GM19328 (cell line): ENCODE measurements around the gene MRGPRX1.
"Not testable (repeated sequence)": the region's sequence is repeated elsewhere in the genome, so short reads cannot be mapped to it uniquely, and the experiment has no call there.

ENCODE experiments used
- ATAC-seq: cut with Tn5 transposase; IDR thresholded peaks from one replicate; pipeline ENCODE4 v1.9.1; 2021; ENCODE audit warnings: mild to moderate bottlenecking, moderate library complexity; ENCODE audit not compliant: unreplicated experiment

Gene MRGPRX1

GRCh38 chr11:18939314-18939713, at the start of gene MRGPRX1:
TSS of gene MRGPRX1 (minus strand) at chr11:18939414. CDS start at chr11:18934784, 4,630 bp downstream.
- ATAC-seq = no peak

- no peak for ATAC-seq
These were observed 48.4 kb upstream of the MRGPRX1 start for GRCh38 chr11:18987454-18988231.

DNA sequence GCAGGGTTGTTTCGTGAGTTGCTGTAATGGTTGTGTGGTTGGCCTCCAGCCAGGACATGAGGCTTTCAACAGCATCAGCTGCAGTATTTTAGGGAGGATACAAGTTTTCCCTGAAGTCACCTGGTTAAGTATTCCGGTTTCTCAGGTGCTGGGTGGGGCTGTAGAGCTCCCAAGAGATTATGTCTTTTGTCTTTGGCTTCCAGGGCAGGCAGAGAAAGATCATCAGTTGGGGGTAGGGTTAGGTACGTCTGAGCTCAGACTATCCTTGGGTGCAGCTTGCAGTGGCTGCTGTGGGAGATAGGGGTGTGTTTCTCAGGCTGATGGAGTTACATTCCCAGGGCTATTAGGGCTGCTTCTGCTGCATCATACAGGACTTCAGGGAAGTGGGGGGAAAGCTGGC, 47.5 kb upstream of the MRGPRX1 start:
- ATAC-seq = no peak

- no peak for ATAC-seq
These were observed 42.7 kb upstream of the MRGPRX1 start for GRCh38 chr11:18981897-18982296.

DNA sequence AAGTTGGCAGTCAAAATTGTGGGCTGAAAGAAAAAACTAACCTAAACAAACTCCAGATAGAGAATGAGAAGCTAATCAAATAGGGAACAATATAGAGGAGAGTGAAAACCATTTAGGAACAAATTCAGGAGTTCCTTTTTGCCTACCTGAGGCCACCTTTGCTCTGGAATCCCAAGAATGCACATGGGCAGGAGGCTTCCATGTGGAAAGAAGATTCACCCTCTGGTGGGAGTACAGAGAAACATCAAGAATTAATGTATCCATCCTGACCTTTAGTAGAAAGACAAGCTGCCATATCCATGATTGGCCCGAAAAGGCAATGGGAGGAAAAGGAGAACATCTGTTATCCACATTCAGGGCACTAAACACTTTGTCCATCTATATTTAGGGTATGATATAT, 35.0 kb upstream of the MRGPRX1 start:
- no peak for ATAC-seq

DNA sequence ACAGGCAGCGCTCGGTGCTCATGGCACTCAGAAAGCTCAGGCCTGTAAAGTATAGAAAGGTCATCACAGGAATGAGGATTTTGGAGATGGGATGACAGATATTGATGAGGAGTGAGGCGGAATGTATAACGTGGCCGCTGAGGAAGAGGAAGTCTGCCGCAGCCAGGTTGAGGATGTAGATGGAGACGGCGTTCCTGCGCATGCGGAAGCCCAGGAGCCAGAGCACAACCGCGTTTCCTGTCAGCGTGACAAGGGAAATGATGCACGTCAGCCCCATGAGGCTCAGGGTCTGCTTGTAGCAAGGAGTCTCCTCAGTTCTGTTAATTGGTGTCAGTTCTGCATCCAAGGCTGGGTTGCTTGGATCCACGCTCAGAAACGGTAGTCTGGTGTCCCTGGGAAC, 33.1 kb upstream of the MRGPRX1 start:
- no peak for ATAC-seq

GRCh38 chr11:18969720-18970119, 30.5 kb upstream of the MRGPRX1 start:
- ATAC-seq = no peak

- no peak for ATAC-seq
These were observed 19.2 kb upstream of the MRGPRX1 start for GRCh38 chr11:18958221-18958910.

- ATAC-seq = no peak
These were observed 17.4 kb upstream of the MRGPRX1 start for GRCh38 chr11:18956630-18957029.

- no peak for ATAC-seq
These were observed 3.1 kb downstream of the MRGPRX1 start for GRCh38 chr11:18936002-18936673.

GRCh38 chr11:18934195-18934814, 4.9 kb downstream of the MRGPRX1 start:
- ATAC-seq = no peak

DNA sequence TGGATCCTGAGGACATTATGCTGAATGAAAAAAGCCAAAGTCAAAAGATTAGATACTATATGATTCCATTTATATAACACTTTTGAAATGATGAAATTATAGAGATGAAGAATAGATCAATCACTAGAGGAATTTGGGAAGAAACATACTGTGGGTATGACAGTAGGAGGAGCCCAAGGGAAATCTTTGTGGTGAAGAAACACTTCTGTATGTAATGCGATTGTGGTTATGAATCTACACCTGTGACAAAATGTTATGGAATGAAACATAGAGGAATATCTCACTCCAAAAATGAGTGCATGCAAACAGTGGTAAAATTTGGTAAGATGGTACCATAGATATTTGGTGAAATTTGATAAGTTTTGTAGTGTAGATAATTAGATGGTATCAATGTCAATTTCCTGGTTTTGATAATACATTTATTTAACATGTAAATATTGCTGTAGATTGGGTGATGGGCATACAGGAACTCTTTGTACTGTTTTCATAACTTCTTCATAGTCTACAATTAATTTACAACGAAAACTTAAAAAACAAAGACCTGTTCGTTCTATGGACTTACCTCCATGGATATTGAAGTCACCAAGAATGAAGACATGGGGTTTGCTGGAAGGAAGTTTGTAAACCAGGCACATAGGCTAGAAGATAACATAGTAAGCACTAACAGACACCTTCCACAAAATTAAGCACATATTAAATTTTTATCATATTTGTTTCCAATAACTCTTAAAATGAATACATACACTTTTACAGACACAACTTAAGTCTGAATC, 11.5 kb downstream of the MRGPRX1 start:
- ATAC-seq = no peak

GRCh38 chr11:18925426-18925825, 13.8 kb downstream of the MRGPRX1 start:
- not testable (repeated sequence) for ATAC-seq

DNA sequence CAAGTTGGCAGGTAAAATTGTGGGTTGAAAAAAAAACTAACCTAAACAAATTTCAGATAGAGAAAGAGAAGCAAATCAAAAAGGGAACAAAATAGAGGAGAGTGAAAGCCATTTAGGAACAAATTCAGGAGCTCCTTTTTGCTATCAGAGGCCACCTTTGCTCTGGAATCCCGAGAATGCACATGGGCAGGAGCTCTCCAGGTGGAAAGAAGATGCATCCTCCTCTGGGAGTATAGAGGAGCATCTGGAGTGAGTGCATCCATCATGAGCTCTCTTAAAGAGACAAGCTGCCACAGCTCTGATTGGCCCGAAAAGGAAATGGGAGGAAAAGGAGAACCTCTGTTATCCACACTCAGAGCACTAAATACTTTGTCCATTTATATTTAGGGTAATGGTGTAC, 26.3 kb downstream of the MRGPRX1 start:
- no peak for ATAC-seq

GRCh38 chr11:18907391-18907790, 31.8 kb downstream of the MRGPRX1 start:
- ATAC-seq = no peak

DNA sequence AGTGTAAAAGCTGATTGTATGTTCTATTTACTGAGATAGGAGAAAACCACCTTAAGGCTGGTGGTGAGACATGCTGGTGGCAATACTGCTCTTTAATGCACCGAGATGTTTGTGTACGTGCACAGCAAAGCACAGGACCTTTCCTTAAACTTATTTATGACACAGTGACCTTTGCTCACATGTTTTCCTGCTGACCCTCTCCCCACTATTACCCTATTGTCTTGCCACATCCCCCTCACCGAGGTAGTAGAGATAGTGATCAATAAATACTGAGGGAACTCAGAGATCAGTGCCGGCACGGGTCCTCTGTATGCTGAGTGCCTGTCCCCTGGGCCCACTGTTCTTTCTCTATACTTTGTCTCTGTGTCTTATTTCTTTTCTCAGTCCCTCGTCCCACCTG, 38.6 kb downstream of the MRGPRX1 start:
- not testable (repeated sequence) for ATAC-seq

- not testable (repeated sequence) for ATAC-seq
These were observed 39.0 kb downstream of the MRGPRX1 start for GRCh38 chr11:18900151-18900611.

GRCh38 chr11:18891712-18892111, 47.5 kb downstream of the MRGPRX1 start:
- not testable (repeated sequence) for ATAC-seq

- ATAC-seq = no peak
These were observed 48.6 kb downstream of the MRGPRX1 start for GRCh38 chr11:18890615-18891014.
